C4-2B (cell line): ENCODE measurements around the gene TIGD1.

Source experiments
- H3K27ac ChIP-seq: fragments of 450-650 bp; 2 replicates; pipeline ENCODE4 v1.5.1; 2017
- CTCF ChIP-seq: fragments of 450-650 bp; conservative IDR thresholded peaks from 2 replicates; pipeline ENCODE4 v1.5.1; 2017; ENCODE audit warnings: mild to moderate bottlenecking
- ZFX ChIP-seq: fragments of 450-650 bp; IDR thresholded peaks from 2 replicates; pipeline ENCODE4 v1.6.1; 2017

The TIGD1 gene

GRCh38 chr2:232569541-232569940 lies 19.2 kb upstream of the TIGD1 start:
- H3K27ac ChIP-seq = no peak overlapping the region
- TF ChIP-seq ZFX (no peak), CTCF (no peak)

- TF ChIP-seq ZFX (no peak), CTCF (no peak)
- no peak overlapping the region for H3K27ac ChIP-seq
Observed at GRCh38 chr2:232568161-232568560, 17.8 kb upstream of the TIGD1 start.

GRCh38 chr2:232567721-232568120 lies 17.4 kb upstream of the TIGD1 start:
- no peak for TF ChIP-seq CTCF
- TF ChIP-seq ZFX = no peak
- no peak overlapping the region for H3K27ac ChIP-seq

GRCh38 chr2:232563580-232563979 lies 13.2 kb upstream of the TIGD1 start:
- H3K27ac ChIP-seq = no peak overlapping the region
- TF ChIP-seq ZFX = no peak

- no peak for TF ChIP-seq CTCF
- no peak for TF ChIP-seq ZFX
- H3K27ac ChIP-seq = no peak overlapping the region
Observed at GRCh38 chr2:232562515-232563151, 12.3 kb upstream of the TIGD1 start.

- TF ChIP-seq ZFX (no peak), CTCF (no peak)
Observed at GRCh38 chr2:232556426-232556825, 6.1 kb upstream of the TIGD1 start.

GRCh38 chr2:232551776-232552175 lies 1.4 kb upstream of the TIGD1 start:
- TF ChIP-seq ZFX (no peak), CTCF (no peak)
- H3K27ac ChIP-seq = peak overlapping the region; percentile 95; the same call in 1 of the 2 replicates

More at GRCh38 chr2:232556426-232556825, 6.1 kb upstream of the TIGD1 start:
- H3K27ac ChIP-seq = no peak overlapping the region

- no peak for TF ChIP-seq CTCF
- no peak for TF ChIP-seq ZFX
- peak overlapping the region; percentile 95 for H3K27ac ChIP-seq
Observed at GRCh38 chr2:232551250-232551638, 887 bp upstream of the TIGD1 start.
